GM21528 (cell line): ENCODE results near the gene CXXC5.

ENCODE experiments used
- ATAC-seq: cut with Tn5 transposase; IDR thresholded peaks from one replicate; pipeline ENCODE4 v1.9.1; 2021; ENCODE audit warnings: mild to moderate bottlenecking, moderate library complexity; ENCODE audit not compliant: unreplicated experiment, low FRiP score

The CXXC5 gene

GRCh38 chr5:139678751-139679750, 30.9 kb downstream of the CXXC5 start:
- no peak for ATAC-seq

- no peak for ATAC-seq
These were observed 32.4 kb downstream of the CXXC5 start for GRCh38 chr5:139680368-139681111.

- no peak for ATAC-seq
These were observed 32.9 kb downstream of the CXXC5 start for GRCh38 chr5:139681112-139681458.

- ATAC-seq: no peak
These were observed 33.3 kb downstream of the CXXC5 start for GRCh38 chr5:139681466-139681865.

- ATAC-seq: no peak
These were observed 34.1 kb downstream of the CXXC5 start for GRCh38 chr5:139682016-139682975.

GRCh38 chr5:139683295-139684271, 35.4 kb downstream of the CXXC5 start:
- no peak for ATAC-seq

GRCh38 chr5:139684350-139684880, 36.3 kb downstream of the CXXC5 start:
- ATAC-seq: no peak

GRCh38 chr5:139684881-139685749, 37.0 kb downstream of the CXXC5 start:
- no peak for ATAC-seq

- ATAC-seq: no peak
These were observed 37.7 kb downstream of the CXXC5 start for GRCh38 chr5:139685886-139686285.

GRCh38 chr5:139686356-139686705, 38.2 kb downstream of the CXXC5 start:
- no peak for ATAC-seq

- no peak for ATAC-seq
These were observed 38.7 kb downstream of the CXXC5 start for GRCh38 chr5:139686706-139687441.

- ATAC-seq: no peak
These were observed 39.5 kb downstream of the CXXC5 start for GRCh38 chr5:139687656-139688055.

- no peak for ATAC-seq
These were observed 40.0 kb downstream of the CXXC5 start for GRCh38 chr5:139688088-139688702.

GRCh38 chr5:139688751-139689372, 40.7 kb downstream of the CXXC5 start:
- ATAC-seq: no peak

GRCh38 chr5:139689631-139690063, 41.5 kb downstream of the CXXC5 start:
- no peak for ATAC-seq

GRCh38 chr5:139690064-139690802, 42.1 kb downstream of the CXXC5 start:
- ATAC-seq: no peak
